Activated T-helper 17 cell treated with anti-CD3 and anti-CD28 coated beads, Interleukin-2, amount 50 U/mL, for 72 hours (primary cell): ENCODE measurements around the gene CEPT1. TPM values are rescaled to one million over a fixed set of nuclear protein-coding genes. Genes with fewer than 3 reads are reported as not detected.

Experiments
- ATAC-seq: fragments of 150-1000 bp; cut with Tn5 transposase; replicated peaks from 2 replicates; pipeline ENCODE4 v1.10.0; 2021; ENCODE audit warnings: mild to moderate bottlenecking, moderate library complexity
- H3K27ac Mint-ChIP-seq: one replicate; pipeline ENCODE4 v1.8.0; 2022; ENCODE audit warnings: mixed read lengths
- H3K27me3 Mint-ChIP-seq: one replicate; pipeline ENCODE4 v1.8.0; 2022; ENCODE audit warnings: mixed read lengths
- H3K36me3 Mint-ChIP-seq: one replicate; pipeline ENCODE4 v1.8.0; 2022; ENCODE audit warnings: low read depth, mild to moderate bottlenecking, mixed read lengths
- H3K4me1 Mint-ChIP-seq: one replicate; pipeline ENCODE4 v1.8.0; 2022; ENCODE audit warnings: mixed read lengths
- H3K4me3 Mint-ChIP-seq: one replicate; pipeline ENCODE4 v1.8.0; 2022; ENCODE audit warnings: mild to moderate bottlenecking, mixed read lengths
- H3K9me3 Mint-ChIP-seq: one replicate; pipeline ENCODE4 v1.8.0; 2022; ENCODE audit warnings: mixed read lengths
- total RNA-seq, 2 donors: library from RNA; stranded (reverse); gene quantifications; one replicate each; pipeline ENCODE4 v1.2.3, GENCODE V29; 2022

Gene CEPT1
- total RNA-seq, 2 donors from 2014 or later: 31.3 to 31.4 TPM

DNA sequence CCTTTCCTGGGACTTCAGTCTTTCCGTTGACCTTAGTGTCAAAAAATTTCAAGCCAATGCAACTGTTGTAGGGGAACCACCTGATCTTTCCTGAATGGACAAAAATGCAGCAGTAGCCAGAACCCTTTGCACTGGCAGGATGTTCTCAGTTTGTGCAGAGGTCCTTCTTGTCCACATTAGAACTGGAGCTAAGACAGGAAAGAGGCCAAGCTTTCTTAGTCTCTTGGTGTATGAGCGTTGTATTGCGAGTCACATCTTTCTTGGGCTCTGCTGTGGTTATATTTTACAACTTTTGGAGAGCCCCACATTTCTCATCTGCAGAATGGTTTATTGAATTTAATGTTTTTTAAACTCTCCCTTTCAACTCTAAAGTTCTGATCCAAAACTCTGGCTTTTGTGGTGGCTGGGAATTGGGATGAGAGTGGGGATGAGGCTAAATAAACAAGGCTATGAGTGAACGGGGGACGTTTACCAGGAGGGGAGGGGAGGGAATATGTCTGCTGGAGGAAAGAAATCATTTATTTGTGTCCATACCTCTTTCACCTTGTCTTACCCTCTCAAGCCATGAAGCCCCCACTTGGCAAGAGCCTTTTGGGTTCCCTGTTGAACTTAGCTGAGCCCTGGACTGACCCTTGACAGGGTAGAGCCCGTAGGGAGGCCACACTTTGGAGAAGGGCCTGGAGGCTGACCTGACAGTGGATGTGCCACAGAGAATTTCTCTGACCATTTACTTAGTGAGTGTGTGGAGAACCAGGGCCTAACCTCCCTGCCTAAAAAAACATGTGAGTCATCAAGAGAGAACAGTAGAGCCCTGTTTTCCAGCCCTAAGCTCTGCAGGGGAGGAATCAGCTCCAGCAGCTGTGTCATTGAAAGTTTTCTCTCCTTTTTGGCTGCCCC, 88.1 kb downstream of the CEPT1 start:
- no peaks in the 10 kb centered on the region for H3K27me3 Mint-ChIP-seq
- H3K9me3 Mint-ChIP-seq: no peaks in the 10 kb centered on the region
- no peaks in the 10 kb centered on the region for H3K36me3 Mint-ChIP-seq
- peak overlapping the region; percentile 68 for H3K4me3 Mint-ChIP-seq
- peak; percentile 61 for ATAC-seq
- peak overlapping the region; percentile 12 for H3K27ac Mint-ChIP-seq
- H3K4me1 Mint-ChIP-seq: peaks cover 54% of the 10 kb centered on the region

- Mint-ChIP-seq H3K4me3 (peak overlapping the region; percentile 68), H3K4me1 (peaks cover 48% of the 10 kb centered on the region), H3K27ac (peak overlapping the region; percentile 12), H3K27me3 (no peaks in the 10 kb centered on the region), H3K9me3 (no peaks in the 10 kb centered on the region), H3K36me3 (no peaks in the 10 kb centered on the region)
- ATAC-seq: no peak
These were observed 88.7 kb downstream of the CEPT1 start for GRCh38 chr1:111228748-111229126.

GRCh38 chr1:111232134-111232533, 92.1 kb downstream of the CEPT1 start:
- H3K27me3 Mint-ChIP-seq: no peaks in the 10 kb centered on the region
- ATAC-seq: no peak
- no peaks in the 10 kb centered on the region for H3K9me3 Mint-ChIP-seq
- no peak overlapping the region for H3K4me3 Mint-ChIP-seq
- H3K36me3 Mint-ChIP-seq: no peaks in the 10 kb centered on the region
- peaks cover 27% of the 10 kb centered on the region for H3K4me1 Mint-ChIP-seq
- no peak overlapping the region for H3K27ac Mint-ChIP-seq

DNA sequence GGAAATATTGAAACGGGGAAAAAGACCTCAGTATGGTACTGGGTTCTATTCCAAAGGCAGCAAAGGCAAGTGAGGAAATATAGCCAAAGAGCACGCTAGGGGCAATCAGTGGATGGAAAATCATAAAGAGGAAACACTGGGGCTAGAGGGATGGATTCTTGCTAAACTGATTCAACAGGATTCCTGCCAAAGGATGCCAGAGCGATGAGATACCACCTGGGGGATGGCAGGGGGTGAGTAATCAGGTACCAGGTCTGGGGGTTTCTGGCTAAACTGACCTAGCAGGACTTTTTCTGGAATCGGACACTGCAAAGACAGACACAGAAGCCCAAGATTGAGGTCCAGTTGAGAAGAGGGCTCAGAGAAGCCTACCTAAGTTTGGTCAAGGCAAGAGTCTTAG, 94.2 kb downstream of the CEPT1 start:
- no peak overlapping the region for H3K27ac Mint-ChIP-seq
- no peak for ATAC-seq
- H3K27me3 Mint-ChIP-seq: no peaks in the 10 kb centered on the region
- no peaks in the 10 kb centered on the region for H3K36me3 Mint-ChIP-seq
- no peak overlapping the region for H3K4me3 Mint-ChIP-seq
- no peaks in the 10 kb centered on the region for H3K9me3 Mint-ChIP-seq
- H3K4me1 Mint-ChIP-seq: peaks cover 16% of the 10 kb centered on the region

Other genes with a start within 250 kb of the CEPT1 start
- 10 to 100 TPM; 11.6 to 16.4 TPM for gene LRIF1, start 176.3 kb upstream of the CEPT1 start, total RNA-seq
- 10 to 100 TPM; 20.6 to 27.2 TPM for gene DRAM2, start 130 bp upstream of the CEPT1 start, total RNA-seq
- gene DENND2D, start 60.4 kb downstream of the CEPT1 start, total RNA-seq: 100 to 1,000 TPM; 146 to 148 TPM
- gene CHI3L2, start 87.5 kb downstream of the CEPT1 start, total RNA-seq: 1 to 10 TPM; 2.7 to 3.8 TPM
- gene CHIA, start 150.6 kb downstream of the CEPT1 start, total RNA-seq: not detected